MV-4-11 (cell line): Measurements from ENCODE around the gene CDC42BPB.
A peak's percentile ranks its signal among the peaks of the same experiment; 100 is the strongest.

Source experiments
- DNase-seq: peaks from one replicate; lab custom pipeline; 2025; lab: John Stamatoyannopoulos, UW

The CDC42BPB gene

DNA sequence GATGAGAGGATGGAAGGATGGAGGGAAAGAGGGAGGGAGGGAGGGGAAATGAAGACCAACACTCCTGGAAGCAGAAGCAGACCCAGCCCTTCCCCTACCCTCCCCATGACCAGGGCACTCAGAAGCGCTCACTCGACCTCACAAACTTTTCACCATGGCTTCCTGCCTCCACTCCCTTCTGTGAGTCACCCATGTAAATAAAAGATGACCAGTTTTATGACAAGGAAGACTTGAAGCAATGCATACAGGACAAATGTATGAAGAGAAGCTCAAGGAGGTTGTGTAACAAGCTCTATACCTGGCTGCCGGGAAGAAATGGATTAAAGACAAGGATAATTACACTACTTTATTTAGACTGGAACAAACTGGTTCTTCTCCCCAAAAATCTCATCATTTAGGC is 63.8 kb downstream of the CDC42BPB start:
- DNase-seq, result peak; percentile 28

GRCh38 chr14:102991376-102991775 is 66.0 kb downstream of the CDC42BPB start:
- no peak for DNase-seq

GRCh38 chr14:102988054-102988453 is 69.3 kb downstream of the CDC42BPB start:
- no peak for DNase-seq

GRCh38 chr14:102986810-102987579 is 70.4 kb downstream of the CDC42BPB start:
- no peak for DNase-seq

DNA sequence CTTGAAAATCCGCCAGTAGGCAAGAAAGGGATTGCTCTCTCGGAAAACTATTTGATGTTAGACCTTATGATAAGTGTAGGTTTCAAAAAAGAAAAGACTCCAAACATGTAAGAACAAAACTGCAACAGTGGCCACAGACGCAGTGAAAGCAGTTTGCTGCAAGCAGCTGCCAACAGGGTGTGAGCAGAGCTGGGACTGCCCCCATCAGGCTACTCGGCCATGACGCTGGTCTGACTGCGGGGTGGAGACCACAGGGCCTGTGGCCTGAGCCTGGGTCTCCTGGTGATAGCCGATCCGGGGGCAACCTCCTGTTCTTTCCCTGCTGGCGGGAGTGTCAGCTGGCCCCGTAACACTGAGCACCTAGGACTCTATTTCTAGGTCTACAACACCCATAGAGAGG is 71.7 kb downstream of the CDC42BPB start:
- no peak for DNase-seq

GRCh38 chr14:102984336-102985102 is 72.8 kb downstream of the CDC42BPB start:
- no peak for DNase-seq

DNA sequence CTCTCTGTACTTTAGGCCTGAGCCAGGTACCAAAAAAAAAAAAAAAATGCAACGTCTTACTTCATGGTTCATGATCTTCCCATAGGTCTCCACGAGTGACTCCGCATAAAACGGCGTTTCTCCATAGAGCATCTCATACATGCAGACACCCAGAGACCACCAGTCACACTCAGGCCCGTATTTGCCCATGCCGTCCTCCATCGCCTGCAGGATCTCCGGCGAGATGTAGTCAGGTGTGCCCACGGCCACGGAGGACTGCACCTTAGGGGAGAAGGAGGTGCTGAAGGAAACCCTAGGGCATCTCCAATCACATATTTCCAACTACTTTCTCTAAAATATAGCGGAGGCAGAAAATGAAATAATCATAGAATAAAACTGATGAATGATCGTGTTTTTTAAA is 73.9 kb downstream of the CDC42BPB start:
- DNase-seq, result no peak

DNA sequence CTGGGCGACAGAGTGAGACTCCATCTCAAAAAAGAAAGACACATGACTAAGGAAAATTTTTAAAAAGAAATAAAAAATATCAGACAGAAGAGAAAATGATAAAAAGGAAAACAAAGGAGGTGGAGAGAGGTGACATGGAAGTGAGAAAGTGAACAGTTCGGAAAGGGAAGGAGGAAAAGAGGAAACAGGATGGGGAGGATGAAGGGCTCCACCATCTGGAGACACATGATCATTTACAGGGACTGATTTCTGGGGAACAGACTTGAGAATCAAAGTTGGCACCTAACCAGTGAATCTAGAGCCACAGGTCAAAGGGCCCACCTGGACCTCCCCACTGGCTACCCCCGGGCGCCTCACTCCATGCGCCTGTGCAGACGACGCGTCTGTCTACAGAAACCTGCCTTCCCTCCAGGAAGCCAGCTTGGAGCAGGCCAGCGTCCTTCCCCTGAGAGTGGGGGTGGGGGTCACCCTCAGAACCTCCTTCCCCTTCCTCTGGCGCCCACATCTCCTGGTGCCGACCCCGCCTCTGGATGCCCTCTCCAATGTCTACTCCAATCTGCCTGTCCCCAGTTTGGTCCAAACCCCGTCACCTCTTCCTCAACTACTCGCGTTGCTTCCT is 74.4 kb downstream of the CDC42BPB start:
- DNase-seq, result peak; percentile 25

- DNase-seq, result peak; percentile 48
Measured at GRCh38 chr14:102980409-102980810, 76.9 kb downstream of the CDC42BPB start.

DNA sequence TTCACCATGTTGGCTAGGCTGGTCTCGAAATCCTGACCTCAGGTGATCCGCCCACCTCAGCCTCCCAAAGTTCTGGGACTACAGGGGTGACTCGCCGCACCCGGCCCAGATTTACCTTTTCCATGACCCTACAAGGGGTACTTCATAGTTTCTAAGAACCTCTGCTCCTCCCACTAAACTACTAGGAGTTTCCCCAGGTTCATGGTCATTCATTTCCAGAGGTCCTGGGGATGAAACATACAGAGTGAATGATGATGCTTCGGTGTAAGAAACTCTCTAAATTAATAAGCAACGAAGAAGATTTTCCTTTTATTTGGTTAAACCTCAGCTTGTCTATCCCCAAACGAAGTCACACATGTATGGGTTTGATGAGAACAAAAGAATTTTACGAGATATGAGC is 77.9 kb downstream of the CDC42BPB start:
- no peak for DNase-seq

GRCh38 chr14:102977475-102977874 is 79.9 kb downstream of the CDC42BPB start:
- no peak for DNase-seq

DNA sequence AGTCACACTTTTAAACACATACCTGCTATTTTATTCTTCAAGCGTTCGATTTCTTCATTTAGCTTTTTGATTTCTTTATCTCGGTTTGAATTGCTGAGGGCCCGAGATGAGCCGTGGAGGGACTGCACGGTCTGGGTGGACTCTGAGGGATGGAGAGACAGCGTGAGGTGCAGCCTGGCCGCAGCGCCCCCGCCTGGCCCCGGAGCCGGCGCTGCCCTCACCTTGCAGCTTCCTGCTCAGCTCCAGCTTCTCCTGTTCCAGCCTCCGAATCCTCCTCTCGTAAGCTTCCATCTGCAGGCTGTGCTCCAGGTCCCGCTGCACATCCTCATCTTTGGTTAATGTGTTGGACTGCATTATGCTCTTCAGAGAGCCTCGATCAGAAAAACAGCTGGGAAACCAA is 81.7 kb downstream of the CDC42BPB start:
- no peak for DNase-seq

- DNase-seq, result peak; percentile 80
Measured at GRCh38 chr14:102973706-102974285, 83.6 kb downstream of the CDC42BPB start.

DNA sequence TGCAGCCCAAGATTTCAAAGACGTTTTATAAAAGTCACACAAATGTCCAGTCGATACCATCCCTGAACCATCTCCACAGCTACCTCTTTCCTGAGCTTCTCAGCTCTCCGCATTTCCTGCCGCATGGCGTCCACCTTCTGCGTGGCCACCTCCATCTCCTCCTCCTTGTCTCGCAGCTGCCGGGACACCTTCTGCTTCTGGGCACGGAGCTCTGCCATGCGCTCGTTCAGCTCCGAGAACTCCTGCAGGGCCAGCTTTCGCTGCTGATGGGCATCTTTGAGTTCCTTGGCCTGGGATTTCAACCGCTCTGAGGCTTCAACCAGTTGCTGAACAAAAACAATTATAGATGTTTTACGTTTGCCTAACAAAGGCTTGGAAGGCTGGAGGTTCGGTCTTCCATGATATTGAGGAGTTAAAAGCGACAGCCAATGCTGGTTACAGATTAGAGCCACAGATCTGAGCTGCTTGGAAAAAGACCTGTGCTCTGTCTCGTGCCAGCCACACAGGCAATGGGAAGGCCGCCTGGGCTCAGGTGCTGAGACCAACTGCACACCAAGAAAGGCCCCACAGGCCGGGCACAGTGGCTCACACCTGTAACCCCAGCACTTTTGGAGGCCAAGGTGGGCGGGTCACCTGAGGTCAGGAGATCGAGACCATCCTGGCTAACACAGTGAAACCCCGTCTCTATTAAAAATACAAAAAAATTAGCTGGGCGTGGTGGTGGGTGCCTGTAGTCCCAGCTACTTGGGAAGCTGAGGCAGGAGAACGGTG is 85.3 kb downstream of the CDC42BPB start:
- DNase-seq, result no peak

DNA sequence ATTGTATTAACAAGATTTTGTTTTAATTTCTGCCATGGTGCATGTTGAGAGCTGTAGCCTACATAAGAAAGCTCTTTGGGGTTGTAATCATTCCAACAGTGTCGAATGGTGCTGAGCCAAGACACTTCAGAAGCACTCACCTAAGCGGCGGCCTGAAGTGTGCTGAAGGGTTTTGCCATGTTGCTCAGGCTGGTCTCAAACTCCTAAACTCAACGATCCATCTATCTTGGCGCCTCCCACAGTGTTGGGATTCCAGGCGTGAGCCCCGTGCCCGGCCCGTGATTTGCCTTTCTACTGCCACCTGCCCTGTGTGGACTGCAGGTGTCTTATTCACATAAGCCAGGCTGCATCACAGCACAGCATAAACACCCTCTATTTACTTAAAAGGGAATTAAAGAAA is 86.0 kb downstream of the CDC42BPB start:
- no peak for DNase-seq

DNA sequence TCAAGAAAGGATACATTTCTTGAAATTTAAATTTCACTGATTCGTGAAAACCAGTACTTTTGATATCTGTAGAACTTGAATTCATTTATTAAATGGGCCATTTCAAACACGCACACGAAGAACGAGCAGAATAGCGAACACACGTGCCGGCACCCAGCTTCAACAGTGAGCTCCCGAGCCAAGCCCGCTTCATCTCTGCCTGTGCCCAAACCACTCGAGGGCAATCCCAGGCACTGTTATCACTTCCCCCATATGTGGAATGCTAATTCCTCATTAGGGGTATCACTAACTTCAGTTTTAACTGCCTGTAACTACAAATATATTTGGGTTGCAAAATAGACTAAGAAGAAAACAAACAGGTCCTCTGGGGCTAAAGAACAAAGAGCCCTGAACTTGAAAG is 86.9 kb downstream of the CDC42BPB start:
- no peak for DNase-seq

DNA sequence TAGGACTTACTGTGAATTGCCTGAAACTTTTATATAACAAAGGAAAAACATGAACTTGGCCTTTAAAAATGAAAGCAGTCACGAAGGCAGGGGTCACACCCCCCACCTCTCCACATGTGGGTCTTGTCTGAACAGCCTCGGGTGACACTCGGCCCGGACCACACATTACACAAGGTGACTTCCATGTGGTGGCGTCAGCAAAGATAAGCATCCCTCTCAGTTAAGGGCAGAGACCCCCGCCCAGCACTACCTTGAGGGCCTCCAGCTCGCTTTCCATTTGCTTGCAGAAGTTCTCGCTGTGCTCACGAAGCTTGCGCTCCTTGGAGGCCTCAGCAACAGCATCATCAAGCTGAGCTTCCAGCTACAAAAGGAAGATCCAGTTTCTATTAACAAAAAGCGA is 87.4 kb downstream of the CDC42BPB start:
- no peak for DNase-seq

DNA sequence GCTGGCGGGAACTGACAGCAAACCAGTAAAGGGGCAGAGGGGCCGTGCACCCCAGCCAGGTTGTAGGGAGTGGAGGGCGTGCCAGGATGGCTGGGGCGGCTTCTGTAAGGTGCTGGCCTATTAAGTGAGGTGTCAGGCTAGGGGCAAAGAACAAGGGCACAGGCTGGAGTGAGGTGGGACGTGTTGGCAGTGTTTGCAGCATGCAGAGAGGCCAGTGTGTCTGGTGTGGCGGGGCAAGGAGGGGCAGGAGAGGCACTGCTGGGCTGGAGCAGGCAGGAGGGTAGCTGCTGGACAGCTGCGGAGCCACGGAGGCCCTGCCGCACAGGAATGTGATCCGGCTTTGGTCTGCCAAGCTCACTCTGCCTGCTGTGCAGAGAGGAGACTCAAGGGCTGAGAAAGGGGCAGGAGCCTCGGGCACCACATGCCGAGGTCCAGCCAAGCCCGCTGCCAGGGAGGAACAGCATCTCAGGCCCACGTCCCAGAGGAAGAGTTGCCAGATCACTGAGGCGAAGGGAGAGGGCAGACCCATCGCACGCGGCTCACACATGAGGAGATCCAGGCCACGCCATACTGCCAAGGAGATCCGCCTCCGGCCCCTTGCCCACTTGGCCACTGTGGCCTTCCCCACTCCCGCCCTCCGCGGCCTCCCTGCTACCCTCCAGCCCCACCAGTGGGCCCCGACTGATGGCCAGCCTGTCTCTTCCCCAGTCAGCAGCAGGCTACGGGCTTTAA is 88.1 kb downstream of the CDC42BPB start:
- no peak for DNase-seq

GRCh38 chr14:102968306-102968705 is 89.0 kb downstream of the CDC42BPB start:
- no peak for DNase-seq

- DNase-seq, result no peak
Measured at GRCh38 chr14:102967506-102967795, 89.9 kb downstream of the CDC42BPB start.
